Skin epidermis (tissue), 12 donors: ENCODE measurements around the gene WDFY4.
A peak's percentile ranks its signal among the peaks of the same experiment; 100 is the strongest.

Experiments used
- H3K27ac ChIP-seq, 21 experiments: fragments of 200-600 bp; sonication (generic) in 11 of 21; one replicate each; pipeline ENCODE4 v1.5.0; 2020; ENCODE audit warnings: mild to moderate bottlenecking in 3 of 21, inconsistent platforms in 2 of 21, moderate library complexity in 2 of 21
- H3K4me3 ChIP-seq, 7 experiments: fragments of 200-600 bp; sonication (generic) in 2 of 7; one replicate each; pipeline ENCODE4 v1.5.0; 2020; ENCODE audit warnings: inconsistent platforms in 2 of 7, mild to moderate bottlenecking in 2 of 7, moderate library complexity in 1 of 7

WDFY4 gene

DNA sequence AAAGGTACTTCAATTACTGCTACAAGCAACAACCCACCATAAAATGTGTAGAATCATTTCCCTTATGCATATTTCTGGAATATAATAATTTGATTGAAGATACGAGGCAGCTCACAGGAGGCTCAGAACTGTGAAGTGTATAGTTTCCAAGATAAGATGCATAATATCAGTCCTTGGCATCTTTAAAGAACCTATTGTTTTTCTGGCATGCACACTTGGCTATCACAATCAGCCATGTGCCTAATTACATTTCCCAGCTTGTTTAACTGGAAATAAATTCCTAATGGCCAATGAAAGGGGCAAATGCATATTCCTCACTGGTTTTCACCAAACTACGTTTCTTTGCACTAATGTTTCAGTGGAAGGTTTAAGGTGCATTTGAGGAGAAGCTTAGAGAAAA is 338.4 kb downstream of the WDFY4 start:
- H3K27ac ChIP-seq = peak overlapping the region in 8 of 21 experiments; percentile 23 to 82 (median 71)
- H3K4me3 ChIP-seq = no peak overlapping the region

DNA sequence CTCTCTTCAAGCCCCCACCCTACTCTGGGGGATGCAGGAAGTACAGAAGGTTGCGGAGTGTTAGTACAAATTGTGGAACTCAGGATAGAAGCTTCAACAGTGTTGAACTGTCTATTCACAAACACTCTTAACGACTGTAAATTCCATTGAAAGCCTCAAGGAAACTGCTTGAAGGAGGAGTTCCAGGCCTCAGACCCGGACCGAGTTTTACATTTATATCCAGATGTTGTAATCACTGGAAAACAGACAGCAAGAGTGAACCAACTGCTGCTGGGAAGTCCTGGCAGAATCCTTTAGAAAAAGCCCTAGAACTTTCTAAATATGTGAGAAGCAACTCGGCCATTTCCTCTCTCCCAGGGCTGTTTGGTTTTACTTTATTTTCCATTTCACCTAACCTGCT is 339.1 kb downstream of the WDFY4 start:
- Histone ChIP-seq H3K27ac (peak overlapping the region in 16 of 21 experiments; percentile 23 to 82 (median 58)), H3K4me3 (no peak overlapping the region)

DNA sequence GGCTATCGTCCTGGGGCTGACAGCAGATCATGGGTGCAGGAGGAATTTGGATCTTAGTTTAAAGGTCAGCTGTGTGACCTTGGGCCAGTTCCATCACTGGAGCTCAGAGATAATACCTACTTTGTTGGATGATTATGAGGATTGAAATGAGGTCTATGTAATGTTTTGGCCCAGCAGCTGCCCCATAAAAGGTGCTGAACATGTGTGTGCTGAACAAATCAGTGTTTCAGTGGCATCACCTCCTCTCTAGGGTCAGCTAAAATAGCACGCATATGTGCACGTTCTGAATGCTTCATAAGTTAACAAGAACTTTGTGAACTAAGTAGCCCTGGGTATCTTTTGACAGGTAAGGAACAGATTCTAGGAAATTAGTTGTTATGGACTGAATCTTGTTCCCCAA is 339.8 kb downstream of the WDFY4 start:
- Histone ChIP-seq H3K4me3 (no peak overlapping the region), H3K27ac (peak overlapping the region in 14 of 21 experiments; percentile 26 to 82 (median 58))

DNA sequence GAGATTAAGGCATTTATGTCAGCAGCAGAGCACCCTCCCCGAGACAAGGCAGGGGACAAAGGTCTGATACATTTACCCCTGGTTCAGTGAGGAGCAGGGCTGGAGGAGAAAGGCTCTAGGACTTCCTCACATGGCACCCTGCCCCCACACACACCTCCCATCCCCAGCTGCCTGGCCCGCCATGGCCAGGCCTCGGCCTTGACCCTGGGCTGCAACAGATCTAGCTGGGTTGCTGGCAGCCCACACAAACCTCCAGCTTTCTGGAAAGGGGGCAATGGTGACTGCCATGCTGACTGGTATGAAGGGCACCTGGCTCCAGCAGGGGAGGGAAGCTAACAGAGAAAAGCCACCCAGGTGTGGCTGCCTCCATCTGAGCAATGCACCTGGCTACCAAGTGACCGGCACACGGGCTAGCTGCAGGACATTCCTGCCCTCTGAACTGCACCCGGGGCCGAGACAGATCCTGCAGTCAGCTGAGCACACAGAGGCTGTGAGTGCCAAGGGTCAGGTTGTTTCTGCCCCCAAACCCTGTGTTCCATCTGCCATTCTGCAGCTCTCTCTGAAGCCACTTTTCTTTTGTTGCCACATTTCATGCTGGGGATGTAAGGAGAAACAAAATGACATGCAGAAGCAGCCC is 340.8 kb downstream of the WDFY4 start:
- peak overlapping the region in 8 of 21 experiments; percentile 2 to 82 (median 60) for H3K27ac ChIP-seq
- no peak overlapping the region for H3K4me3 ChIP-seq

DNA sequence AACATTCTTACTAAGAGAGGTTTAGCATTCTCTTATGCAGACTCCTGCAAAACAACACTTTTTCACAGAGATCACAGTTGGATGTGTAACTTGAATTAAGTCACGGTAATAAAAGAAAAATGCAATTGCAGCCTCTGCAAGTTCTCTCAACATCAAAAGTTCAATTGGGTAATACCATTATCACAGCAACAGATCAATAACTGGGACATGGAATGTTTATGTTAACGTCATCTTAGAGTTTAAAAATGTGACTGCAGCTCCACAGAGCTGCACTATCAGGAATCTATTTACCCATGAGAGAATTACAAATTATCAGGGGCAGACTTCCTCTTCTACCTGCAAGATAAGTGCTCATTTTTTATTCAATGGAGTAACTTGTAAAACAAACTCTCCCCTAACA is 344.0 kb downstream of the WDFY4 start:
- Histone ChIP-seq H3K27ac (no peak overlapping the region), H3K4me3 (no peak overlapping the region)

DNA sequence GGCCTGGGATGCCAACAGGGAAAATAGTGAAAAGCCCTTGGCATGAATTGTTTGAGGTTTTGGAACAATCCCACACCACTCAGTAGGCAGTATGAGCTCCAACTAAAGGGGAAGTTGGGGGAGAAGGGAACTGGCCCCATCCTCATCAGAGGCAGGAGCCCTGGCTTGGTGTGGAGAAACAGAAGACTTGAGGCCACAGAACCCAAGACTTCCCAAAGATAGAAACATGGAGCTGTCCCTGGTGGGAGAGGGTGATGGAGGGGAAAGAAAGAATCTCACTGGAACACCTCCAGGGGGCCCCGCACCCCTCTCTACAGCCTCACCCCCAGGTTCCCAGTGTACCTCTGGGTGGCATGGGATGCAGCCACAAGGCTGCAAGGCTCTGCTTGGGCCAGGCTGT is 345.0 kb downstream of the WDFY4 start:
- no peak overlapping the region for H3K4me3 ChIP-seq
- H3K27ac ChIP-seq = no peak overlapping the region
